Colonic mucosa (tissue), 4 donors: ENCODE measurements around the gene MAP2K3. TPM values are rescaled to one million over a fixed set of nuclear protein-coding genes. Genes with fewer than 3 reads are reported as not detected.

ENCODE experiments used
- DNase-seq: peaks from one replicate; pipeline ENCODE4 v3.0.0-alpha.2; 2020
- H3K27ac ChIP-seq: fragments of 200-600 bp; one replicate; pipeline ENCODE4 v1.8.0; 2021
- H3K27me3 ChIP-seq: fragments of 200-600 bp; one replicate; pipeline ENCODE4 v1.8.0; 2021
- H3K36me3 ChIP-seq: fragments of 200-600 bp; one replicate; pipeline ENCODE4 v1.8.0; 2021
- H3K4me1 ChIP-seq: fragments of 200-600 bp; one replicate; pipeline ENCODE4 v1.8.0; 2021; ENCODE audit warnings: mild to moderate bottlenecking
- H3K4me3 ChIP-seq: fragments of 200-600 bp; one replicate; pipeline ENCODE4 v1.8.0; 2021
- H3K9ac ChIP-seq, 2 donors: one replicate each; pipeline ENCODE4 v1.7.0; 2013; ENCODE audit warnings: control low read depth in 2 of 2, low read depth in 2 of 2, low read length in 2 of 2
- H3K9me3 ChIP-seq: fragments of 200-600 bp; one replicate; pipeline ENCODE4 v1.8.0; 2021
- CTCF ChIP-seq: fragments of 200-600 bp; IDR thresholded peaks from one replicate; pipeline ENCODE4 v1.8.0; 2022; ENCODE audit warnings: antibody characterized with exemption, mild to moderate bottlenecking
- intact Hi-C: fragments of 100-400 bp; cut with DNase I; formaldehyde crosslinking; loops from one replicate; pipeline ENCODE4 v1.14.1; 2022
- total RNA-seq, 2 donors: library from RNA; stranded (reverse); fragmentation: NEBNext Ultra II Directional in 1 of 2; extraction: Animal tissue kit (Norgen Biotek cat#: 25700) in 1 of 2; gene quantifications; one replicate each; pipeline ENCODE4 v1.2.1, GENCODE V29; 2021
- donor health status: healthy.
- donor health status: DM: no; HTN: no; CAD: no.
- donor health status: DM: no; HTN: no; CAD: no.

MAP2K3 gene
- total RNA-seq, 2 donors from 2014 or later = 64.5 to 67.1 TPM

DNA sequence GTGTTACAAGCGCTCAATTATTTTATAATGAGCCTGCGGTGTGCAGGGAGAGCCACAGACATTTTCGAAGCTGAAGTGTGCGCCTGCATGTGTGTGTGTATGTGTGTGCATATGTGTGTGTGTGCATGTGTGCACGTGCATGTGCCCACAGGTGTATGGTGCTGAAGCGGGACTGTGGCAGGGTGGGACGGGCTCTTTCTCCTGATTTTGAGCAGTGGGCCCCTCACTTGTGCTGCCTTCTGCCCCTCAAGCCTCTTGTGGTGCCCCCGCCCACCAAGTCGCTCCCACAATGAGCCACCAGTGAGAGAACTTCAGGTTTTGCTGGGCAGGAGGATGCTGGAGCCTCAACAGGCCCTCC lies 75.0 kb downstream of the MAP2K3 start:
- no peak overlapping the region for H3K9ac ChIP-seq
- no peak for TF ChIP-seq CTCF
- no peak overlapping the region for H3K4me3 ChIP-seq
- no peaks in the 10 kb centered on the region for H3K27me3 ChIP-seq
- H3K27ac ChIP-seq = no peak overlapping the region
- intact Hi-C loops = no loop called here
- H3K4me1 ChIP-seq = no peaks in the 10 kb centered on the region
- DNase-seq = no peak
- H3K9me3 ChIP-seq = no peaks in the 10 kb centered on the region
- H3K36me3 ChIP-seq = no peaks in the 10 kb centered on the region

- DNase-seq = no peak
These were observed 75.5 kb downstream of the MAP2K3 start for GRCh38 chr17:21360048-21360447.

GRCh38 chr17:21361020-21361809 lies 76.7 kb downstream of the MAP2K3 start:
- H3K36me3 ChIP-seq = no peaks in the 10 kb centered on the region
- H3K4me1 ChIP-seq = no peaks in the 10 kb centered on the region
- intact Hi-C loops = no loop called here
- H3K4me3 ChIP-seq = no peak overlapping the region
- TF ChIP-seq CTCF = no peak
- H3K27me3 ChIP-seq = no peaks in the 10 kb centered on the region
- no peak overlapping the region for H3K9ac ChIP-seq
- no peak overlapping the region for H3K27ac ChIP-seq
- DNase-seq = no peak
- no peaks in the 10 kb centered on the region for H3K9me3 ChIP-seq

More at GRCh38 chr17:21360048-21360447, 75.5 kb downstream of the MAP2K3 start:
- Histone ChIP-seq H3K27ac (no peak overlapping the region), H3K4me1 (no peaks in the 10 kb centered on the region), H3K27me3 (no peaks in the 10 kb centered on the region), H3K36me3 (no peaks in the 10 kb centered on the region), H3K4me3 (no peak overlapping the region), H3K9ac (no peak overlapping the region), H3K9me3 (no peaks in the 10 kb centered on the region)
- intact Hi-C loops = no loop called here
- TF ChIP-seq CTCF = no peak

- DNase-seq = no peak
- no peak overlapping the region for H3K27ac ChIP-seq
- H3K4me3 ChIP-seq = no peak overlapping the region
- H3K9ac ChIP-seq = no peak overlapping the region
- no peak for TF ChIP-seq CTCF
- H3K9me3 ChIP-seq = no peaks in the 10 kb centered on the region
- intact Hi-C loops = no loop called here
- no peaks in the 10 kb centered on the region for H3K27me3 ChIP-seq
- H3K36me3 ChIP-seq = no peaks in the 10 kb centered on the region
- H3K4me1 ChIP-seq = no peaks in the 10 kb centered on the region
These were observed 77.9 kb downstream of the MAP2K3 start for GRCh38 chr17:21362331-21362931.

GRCh38 chr17:21363776-21364642 lies 79.5 kb downstream of the MAP2K3 start:
- Histone ChIP-seq H3K4me1 (no peaks in the 10 kb centered on the region), H3K36me3 (no peaks in the 10 kb centered on the region), H3K27me3 (no peaks in the 10 kb centered on the region), H3K4me3 (no peak overlapping the region), H3K9me3 (no peaks in the 10 kb centered on the region), H3K9ac (no peak overlapping the region), H3K27ac (no peak overlapping the region)
- TF ChIP-seq CTCF = no peak
- DNase-seq = no peak
- intact Hi-C loops = no loop called here

Other genes with a start within 250 kb of the MAP2K3 start
- 100 to 1,000 TPM; 174 to 190 TPM for gene USP22, start 241.7 kb upstream of the MAP2K3 start, total RNA-seq
- 10 to 100 TPM; 29.4 to 44.0 TPM for gene DHRS7B, start 157.7 kb upstream of the MAP2K3 start, total RNA-seq
- gene TMEM11, start 70.5 kb upstream of the MAP2K3 start, total RNA-seq = 10 to 100 TPM; 28.6 to 44.8 TPM
- 1 to 10 TPM; 1.8 to 5.2 TPM for gene NATD1, start 31.3 kb upstream of the MAP2K3 start, total RNA-seq
- 1 to 10 TPM in 1 of 2 donors, under 1 TPM in 1; 0.82 to 2.2 TPM for gene KCNJ12, start 91.6 kb downstream of the MAP2K3 start, total RNA-seq